Keratinocyte (primary cell): Measurements from ENCODE around the gene NUCKS1.
"Not testable (repeated sequence)": the region's sequence is repeated elsewhere in the genome, so short reads cannot be mapped to it uniquely, and the experiment has no call there.

ENCODE experiments used
- CTCF ChIP-seq, 3 experiments: IDR thresholded peaks in 1 of 3; conservative IDR thresholded peaks in 1 of 3; optimal IDR thresholded peaks in 1 of 3; 2 replicates in 2 of 3; 3 replicates in 1 of 3; pipeline versions ENCODE3 to v1.5.1; 2011; ENCODE audit warnings: low read length in 3 of 3, mild to moderate bottlenecking in 3 of 3, moderate library complexity in 2 of 3, control low read depth in 1 of 3, inconsistent platforms in 1 of 3; ENCODE audit not compliant: insufficient read depth in 2 of 3; ENCODE audit errors: extremely low read depth in 1 of 3
- EZH2 ChIP-seq: IDR thresholded peaks from one replicate; pipeline ENCODE4 v1.6.1; 2012; ENCODE audit warnings: inconsistent platforms, mild to moderate bottlenecking, low read length, moderate library complexity

- TF ChIP-seq CTCF (optimal IDR thresholded peaks at IDR 0.05 in 1 of 3, IDR thresholded peaks at IDR 0.05 in 1 of 3, conservative IDR thresholded peaks at IDR 0.05 in 1 of 3; ENCODE audit: extremely low read depth in 1 of 3, insufficient read depth in 2 of 3, low read length in 3 of 3); EZH2: not testable (repeated sequence)
Observed at GRCh38 chr1:205720740-205721139, 29.2 kb downstream of the NUCKS1 start.
